GM19452 (cell line): ENCODE results near the gene SIRT7.

Experiments used
- ATAC-seq: cut with Tn5 transposase; IDR thresholded peaks from one replicate; pipeline ENCODE4 v1.9.1; 2021; ENCODE audit not compliant: unreplicated experiment

SIRT7 gene

DNA sequence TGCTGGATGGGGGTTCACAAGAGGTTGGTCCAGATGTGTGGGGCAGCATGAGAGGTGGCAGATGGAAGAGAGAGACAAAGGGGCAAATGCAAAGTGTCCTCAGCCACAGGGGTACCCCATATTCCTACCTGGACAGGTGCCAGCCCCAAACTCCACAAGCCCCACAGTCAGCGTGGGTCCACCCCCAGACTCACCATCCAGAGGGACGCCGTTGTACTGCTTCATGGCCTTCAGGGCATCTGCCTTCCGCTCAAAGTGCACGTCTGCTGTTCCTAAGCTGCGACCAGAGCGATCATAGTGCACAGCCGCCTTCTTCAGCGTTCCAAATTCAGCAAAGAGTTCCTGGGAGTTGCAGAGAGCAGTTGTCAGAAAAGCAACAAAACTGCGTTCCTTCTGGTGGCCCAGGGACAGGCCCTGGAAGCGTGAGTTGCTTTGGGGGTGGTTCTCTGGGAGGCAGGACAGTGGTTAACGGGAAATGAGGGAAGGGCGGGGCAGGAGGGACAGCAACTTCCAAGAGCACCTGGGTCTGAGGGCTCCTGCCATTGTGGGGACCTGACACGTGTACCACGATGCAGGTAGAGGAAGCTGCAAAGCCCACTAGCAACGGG lies 28.9 kb downstream of the SIRT7 start:
- ATAC-seq = no peak

DNA sequence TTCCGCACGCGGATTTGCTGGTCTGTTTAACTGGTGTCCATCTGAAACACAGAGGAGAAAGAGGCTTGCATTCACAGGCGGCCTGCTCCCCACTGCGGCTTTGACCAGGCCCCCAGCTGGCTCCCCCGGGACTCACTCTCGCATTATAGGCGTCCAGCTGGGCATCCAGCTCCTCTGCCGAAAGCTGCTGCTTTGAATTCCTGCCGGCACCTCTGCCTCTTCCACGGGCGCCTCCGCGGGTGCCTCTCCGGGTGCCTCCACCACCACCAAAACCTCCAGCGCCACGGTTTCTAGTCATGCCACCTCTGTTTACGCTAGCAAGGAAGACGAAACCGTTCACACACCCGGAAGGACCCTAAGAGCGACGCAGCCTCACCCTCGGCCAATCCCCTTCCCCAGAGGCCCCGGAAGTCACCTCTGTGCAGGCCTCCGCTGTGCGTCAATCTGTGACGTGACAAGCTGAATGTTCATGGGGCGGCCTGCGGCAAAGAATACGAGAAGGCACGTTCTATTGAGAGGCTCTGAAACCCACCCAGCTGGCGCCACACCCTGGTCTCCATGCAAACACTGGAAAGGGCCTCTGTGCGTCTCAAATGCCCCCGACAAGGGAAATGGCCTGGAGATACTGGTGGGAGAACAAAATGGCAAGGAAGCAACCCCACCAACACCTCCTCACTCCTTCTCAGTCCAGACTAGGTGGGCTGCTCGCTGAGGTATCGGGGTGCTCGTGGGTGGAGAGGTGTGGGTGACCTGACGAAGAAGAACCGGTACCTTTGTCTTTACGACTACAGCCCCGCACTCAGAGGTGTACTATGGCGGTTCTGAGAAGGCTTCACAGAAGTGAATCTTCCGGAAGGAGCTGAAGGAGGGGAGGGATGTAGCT lies 29.6 kb downstream of the SIRT7 start:
- ATAC-seq = no peak

DNA sequence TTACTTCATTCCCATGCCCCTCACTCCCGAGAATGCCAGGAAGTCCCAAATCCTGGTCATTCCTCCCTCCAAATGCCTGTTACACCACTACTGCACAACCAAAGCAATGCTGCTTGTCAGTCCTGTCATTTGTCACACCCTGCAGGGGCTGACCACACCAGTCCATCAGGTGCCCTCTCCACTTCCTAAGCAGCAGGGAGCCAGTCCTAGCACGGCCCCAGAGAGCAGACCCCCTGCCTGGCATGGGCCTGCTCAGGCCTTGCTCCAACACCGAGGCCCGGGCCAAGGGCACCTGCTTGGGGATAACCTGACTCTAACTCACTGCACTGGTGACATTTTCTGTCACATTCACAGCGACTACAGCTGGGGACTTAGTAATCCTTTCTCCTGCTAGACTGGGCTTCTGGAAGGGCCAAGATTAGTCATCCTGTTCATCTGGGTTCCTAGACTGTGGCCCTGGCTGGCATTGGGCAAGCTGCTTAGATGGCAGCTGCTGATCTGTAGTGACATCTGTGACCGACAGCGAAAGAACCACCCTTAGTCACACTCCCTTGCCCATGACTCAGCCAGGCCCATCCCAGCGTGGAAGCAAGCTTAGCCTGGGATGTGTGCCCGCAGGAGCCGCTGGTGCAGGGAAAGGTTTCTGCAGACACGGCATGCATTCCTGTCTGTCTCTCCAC lies 32.0 kb downstream of the SIRT7 start:
- no peak for ATAC-seq

DNA sequence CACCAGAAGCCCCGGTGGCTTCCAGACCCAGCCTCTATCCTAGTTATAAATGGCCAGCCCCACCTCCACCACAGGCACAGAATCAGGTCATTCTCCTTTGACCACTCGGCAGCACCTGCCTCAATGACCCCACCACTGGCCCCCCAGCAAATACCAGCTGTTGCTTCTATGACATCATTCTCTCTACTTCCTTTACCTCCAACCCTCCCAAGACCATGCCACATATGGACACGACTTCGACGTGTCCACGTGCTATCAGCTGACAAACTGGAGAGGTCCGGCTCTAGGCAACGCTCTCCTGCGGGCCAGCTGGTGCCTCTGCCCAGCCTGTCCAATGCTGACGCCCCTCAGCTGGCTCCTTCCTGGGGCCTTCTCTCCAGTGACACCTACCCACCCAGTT lies 32.5 kb downstream of the SIRT7 start:
- ATAC-seq = no peak

DNA sequence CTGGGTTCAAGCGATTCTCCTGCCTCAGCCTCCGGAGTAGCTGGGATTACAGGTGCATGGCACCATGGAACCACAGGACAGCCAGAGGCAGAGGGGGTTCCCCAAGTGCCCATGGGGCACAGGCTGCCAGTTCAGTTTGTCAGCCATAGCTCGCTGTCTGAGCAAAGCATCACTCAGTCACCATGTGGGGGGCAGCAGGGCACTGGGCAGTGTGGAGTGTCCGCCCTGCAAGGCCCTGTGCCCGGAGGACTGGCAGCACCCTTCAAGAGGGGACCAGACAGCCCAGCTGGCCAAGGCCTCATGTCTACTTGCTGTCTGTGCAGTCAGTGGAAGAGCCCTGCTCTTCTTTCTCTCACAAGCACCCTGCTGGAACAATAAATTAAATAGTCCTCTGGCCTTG lies 33.0 kb downstream of the SIRT7 start:
- no peak for ATAC-seq

DNA sequence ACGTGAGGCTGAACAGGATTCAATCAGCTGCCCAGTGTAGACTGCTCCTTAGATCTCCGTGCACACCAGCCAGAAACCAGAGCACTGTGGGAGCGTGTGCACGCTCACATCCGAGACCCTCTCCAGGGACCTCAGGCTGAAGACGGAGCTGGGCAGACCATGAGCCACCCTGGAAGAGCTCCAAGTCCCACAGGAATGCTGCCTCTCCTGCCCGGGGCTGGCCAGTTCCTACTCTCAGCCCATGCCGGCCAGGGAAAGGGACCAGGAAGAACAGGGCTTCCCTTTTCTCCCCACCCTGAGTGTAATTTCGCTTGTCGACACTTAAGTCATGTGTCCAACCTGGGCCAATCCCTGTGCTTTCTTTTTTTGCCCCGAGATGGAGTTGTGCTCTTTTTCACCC lies 33.5 kb downstream of the SIRT7 start:
- ATAC-seq = no peak

DNA sequence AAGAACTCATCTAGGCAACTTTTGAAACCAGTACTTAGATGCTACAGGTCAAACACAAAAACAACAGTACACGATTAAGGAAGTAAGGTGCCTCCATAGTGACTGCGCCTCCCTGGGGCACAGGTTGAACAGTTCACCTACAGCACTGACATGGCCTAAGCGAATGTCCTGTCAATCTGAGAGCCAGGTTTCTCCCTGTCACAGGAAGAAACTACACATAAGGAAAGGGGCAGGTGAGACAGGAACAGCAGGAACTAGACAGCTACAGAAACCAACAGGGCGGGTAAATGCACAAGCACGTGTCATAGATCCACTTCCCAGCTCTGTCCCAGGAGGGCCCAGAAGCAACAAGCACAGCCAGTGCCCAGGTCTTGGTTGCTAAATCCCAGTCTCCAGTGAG lies 38.9 kb downstream of the SIRT7 start:
- no peak for ATAC-seq

DNA sequence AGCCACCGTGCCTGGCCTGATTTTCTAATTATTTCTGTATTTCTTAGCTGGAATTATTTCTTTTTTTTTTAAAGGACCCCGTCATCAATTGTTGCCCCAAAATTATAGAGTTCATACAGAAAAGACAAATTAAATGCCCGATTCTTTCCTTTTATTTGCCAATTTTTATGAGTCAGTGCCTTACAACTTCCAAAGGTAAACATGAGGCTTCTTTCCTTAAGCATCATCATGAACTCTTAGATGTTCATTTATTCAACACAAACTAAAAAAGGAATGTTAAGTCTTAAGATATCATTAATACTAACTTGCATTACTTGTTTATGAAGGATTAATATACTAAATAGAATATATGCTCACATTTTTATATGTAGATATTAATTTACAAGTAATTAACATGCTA lies 39.7 kb downstream of the SIRT7 start:
- no peak for ATAC-seq

DNA sequence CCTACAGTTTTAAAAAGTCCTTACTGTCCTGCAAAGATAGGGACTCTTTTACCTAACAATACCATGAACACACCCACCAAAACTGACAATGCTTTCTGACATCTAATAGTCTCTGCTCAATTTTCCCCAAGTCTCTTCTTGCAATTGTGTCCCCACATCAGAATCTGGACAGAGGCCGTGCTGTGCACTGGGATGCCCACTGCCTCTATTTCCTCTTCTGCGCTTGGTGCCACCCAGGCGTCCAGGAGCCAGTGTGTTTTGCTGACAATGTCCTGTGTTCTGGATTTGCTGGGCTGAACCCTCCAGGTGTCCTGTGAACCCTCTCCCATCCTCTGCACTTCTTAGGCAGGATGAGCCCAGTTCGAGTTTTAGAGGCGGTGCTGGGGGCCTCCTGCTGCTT lies 40.4 kb downstream of the SIRT7 start:
- ATAC-seq = no peak

DNA sequence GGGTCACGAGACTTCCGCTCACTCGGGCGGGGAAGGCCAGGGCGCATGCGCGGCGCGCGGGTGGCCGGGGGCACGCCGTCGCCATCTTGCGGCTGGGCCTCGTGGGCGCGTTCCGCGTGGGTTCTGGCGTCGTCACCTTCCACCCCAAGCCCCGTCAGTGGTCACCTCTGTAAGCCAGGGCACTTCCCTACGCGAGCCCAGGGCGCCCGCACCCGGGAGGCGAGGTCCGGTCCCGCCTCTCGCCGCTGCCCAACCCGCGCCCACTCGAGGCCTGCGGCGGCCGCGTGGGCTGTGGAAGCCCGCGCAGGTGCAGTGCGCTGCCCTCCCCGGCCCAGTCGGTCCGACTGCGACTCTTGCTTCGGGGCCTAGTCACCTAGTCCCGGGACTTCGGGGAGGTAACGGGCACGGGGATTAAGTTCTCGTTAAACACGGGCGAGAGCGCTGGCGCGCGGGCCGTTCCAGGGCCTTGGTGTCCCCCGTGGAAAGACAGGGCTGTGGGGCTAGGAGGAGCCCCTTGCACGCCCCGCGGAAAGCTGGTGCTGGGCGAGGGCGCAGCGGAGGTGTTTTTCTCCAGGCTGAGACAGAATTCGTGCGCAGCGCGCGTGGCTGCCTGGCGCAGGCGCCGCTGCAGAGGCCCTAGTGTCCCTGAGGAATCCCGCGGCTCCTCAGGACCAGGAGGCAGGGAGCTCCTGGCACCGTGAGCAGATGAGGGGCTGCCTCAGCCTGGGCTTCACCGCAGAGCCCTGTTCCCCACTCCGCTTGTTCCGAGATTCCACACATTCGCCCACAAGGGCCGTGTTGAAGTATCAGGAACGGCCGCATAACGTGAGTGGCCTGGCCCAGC lies 46.4 kb downstream of the SIRT7 start:
- peak; percentile 36 for ATAC-seq

DNA sequence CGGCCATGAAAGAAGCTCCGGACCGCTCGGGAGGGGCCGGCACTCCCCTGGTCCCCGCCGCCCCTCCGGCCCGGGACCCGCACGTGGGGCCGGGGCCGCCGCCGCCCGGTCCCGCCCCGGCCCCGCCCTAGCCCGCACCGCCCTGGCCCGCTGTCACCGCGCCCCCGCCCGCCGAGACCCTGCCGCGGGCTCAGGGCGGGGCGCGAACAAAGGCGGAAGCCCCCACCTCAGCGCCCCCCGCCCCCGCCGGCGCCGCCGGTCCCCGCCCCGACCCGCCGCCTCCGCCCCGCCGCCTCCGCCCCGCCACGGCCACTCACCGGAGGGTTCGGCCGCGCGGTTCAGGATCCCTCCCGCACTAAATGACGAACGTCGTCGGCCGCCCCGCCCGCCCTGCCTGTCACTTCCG lies 47.0 kb downstream of the SIRT7 start, which contains the start of gene ARHGDIA:
TSS of gene ARHGDIA (minus strand) at position 357 of the 406 bp plus-strand sequence. CDS start 1,407 bp downstream, outside the sequence.
- peak; percentile 25 for ATAC-seq

DNA sequence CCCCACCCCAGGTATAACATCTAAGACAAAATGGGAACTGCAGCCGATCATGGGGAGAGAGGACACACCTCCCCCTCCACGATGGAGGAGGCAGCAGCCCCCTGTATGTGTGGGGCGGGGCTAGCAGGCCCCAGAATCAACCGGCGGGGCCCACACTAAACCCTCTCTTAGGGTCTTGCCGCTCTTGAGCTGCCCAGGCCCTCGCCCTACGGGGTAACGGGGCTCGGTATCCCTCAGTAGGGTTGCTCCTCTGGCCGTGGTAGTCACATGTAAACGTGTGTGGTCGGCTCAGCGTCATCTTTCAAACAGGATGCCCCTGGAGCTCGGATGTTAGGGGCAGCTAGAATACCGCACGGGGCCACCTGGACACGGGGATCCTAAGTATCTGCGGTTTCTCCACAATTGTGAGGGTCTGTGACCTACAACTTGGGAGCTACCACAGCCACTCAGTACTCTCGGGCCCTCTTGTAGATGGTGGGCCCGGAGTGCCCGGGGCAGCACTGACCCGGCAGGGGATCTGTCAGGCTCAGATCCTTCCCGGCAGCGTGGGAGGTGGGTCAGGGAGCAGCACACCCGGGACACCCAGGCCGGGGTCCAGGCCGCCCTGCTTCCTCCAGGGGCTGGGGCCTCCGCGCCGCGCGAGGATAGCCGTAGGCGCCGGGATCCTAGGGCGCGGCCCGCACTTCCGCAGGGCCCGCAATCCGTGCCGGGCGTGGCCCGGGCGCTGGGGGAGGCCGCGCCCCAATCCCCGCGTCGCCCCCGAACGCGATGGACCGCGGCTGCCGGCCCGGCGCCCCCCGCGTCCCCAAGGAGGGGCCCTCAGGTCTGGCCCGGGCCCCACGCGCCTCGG lies 47.6 kb downstream of the SIRT7 start:
- ATAC-seq = peak; percentile 20

DNA sequence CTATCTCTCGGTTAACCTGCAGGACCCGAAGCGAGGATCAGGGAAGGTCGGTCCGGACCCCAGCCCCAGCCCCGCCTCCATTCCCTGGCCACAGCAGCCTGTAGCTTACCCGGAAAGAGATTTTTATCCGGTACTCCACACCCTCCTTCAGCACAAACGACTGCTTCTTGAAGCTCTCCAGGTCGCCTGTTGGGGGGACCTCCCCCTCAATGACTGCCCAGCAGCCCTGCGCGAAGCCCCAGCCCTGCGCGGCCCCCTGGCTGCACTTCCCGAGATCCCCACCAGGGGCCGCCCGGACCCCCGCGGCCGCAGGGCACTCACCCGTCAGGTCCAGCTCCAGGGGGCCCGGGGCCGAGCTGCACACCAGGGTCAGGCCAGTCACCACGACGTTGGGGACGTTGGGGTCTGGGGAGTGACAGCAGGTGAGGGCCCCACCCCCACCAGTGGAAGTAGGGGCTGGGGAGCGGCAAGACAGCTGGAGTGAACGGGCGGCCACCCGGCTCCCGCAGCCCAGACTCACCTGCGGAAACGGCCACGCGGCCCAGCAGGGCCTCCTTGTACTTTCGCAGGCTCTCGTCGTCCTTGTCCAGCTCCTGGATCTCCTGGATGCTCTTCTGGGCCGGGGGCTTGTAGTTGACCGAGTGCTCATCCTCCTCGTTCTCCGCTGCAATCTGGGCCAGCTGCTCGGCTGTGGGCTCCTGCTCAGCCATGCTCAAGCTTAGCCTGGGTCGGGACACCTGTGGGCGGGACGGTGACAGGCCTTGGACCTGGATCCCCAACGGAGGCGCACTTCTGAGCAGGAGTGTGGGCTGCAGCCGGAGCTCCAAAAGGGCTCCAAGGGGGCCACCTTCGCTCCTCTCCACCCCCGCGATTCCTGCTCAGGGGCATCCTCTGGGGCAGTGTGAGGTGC lies 48.5 kb downstream of the SIRT7 start:
- no peak for ATAC-seq

DNA sequence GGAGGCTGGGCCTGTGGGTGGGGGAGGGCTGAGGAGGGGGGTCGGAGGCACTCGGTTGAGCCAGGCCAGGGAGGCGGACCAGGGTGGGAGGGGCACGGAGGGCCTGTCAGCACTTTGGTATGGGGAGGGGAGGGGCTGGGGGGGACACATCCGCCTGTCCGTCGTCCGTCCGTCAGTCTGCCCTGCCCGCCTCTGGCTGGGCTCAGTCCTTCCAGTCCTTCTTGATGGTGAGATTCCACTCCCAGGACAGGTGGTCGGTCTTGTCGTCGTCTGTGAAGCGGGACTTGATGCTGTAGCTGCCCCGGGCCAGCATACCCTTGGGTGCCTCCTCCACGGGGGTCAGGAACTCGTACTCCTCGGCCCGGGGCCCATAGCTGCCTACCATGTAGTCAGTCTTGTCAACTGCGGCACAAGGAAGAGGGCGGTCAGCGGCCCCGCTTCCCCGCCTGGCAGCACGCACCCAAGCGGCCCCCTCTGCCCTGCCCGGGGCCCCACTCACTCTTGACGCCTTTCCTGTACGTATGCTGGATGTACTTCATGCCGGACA lies 49.2 kb downstream of the SIRT7 start:
- ATAC-seq = no peak

DNA sequence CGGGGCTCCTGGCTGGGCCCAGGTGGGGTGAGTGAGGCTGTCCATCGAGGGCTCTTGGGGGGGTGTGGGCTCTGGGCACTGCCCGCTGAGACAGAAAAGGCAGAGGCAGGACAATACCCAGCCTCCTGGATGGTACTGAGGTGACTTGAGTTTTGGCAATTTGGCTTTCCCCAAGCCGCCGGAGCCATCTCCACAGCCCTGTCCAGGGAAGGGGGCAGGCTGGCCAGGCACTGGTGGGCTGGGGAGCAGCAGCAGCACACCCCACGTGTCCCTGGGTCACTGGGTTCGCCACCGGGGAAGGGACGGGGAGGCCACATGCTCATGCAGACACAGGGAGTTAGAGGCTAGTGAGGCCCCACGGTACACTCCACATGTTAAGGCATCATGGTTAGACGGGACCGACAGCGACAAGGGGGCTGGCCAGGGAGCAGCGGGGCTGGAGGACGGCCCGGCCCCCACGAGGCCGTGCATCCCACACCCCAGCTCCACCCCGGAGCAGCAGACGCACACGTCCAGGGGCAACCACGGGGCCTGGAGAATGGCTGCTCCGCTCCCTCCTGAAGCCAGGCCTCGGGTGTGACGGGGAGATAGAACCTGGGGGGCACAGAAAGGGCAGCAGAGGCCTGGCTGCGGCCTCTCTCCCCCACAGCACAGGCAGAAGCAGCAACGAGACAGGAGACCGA lies 49.8 kb downstream of the SIRT7 start:
- no peak for ATAC-seq

DNA sequence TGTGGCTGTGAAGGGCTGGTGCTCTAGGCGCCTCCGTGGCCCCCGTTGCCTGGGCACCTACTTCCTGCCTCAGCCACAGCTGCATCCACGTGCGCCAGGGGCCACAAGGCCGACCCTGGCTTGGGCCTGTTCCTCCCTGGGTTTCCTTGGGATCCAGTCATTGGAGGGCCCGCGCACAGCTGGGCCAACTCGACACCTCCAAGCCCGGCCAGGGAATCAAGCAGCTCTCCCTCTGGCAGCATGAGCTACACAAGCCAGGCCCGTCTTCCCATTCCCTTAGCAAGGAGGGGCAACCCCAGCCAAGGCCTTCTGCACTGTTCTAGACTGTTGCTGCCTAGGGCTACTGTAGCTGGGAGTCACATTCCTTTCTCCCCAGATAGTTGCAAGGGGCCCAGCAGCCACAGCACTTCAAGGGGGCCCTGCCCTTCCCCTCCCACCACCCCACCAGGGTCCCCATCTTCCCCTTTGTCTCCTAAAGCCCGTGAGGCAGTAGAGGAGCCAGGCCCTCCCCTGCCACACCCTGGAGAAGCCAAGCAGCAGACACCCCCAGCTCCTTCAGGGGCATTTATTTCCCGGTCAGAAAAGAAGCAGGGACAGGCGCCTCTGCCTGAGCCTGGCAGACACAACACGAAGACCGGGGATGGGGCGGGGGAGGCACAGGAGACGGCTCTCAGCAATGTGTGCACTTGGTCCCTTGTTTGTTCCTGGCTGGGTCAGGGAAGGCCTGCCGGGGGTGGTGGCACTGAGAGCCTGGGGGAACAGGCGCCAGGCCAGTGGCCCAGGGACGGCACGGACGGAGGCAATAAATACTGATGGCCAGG lies 50.6 kb downstream of the SIRT7 start:
- ATAC-seq = no peak

DNA sequence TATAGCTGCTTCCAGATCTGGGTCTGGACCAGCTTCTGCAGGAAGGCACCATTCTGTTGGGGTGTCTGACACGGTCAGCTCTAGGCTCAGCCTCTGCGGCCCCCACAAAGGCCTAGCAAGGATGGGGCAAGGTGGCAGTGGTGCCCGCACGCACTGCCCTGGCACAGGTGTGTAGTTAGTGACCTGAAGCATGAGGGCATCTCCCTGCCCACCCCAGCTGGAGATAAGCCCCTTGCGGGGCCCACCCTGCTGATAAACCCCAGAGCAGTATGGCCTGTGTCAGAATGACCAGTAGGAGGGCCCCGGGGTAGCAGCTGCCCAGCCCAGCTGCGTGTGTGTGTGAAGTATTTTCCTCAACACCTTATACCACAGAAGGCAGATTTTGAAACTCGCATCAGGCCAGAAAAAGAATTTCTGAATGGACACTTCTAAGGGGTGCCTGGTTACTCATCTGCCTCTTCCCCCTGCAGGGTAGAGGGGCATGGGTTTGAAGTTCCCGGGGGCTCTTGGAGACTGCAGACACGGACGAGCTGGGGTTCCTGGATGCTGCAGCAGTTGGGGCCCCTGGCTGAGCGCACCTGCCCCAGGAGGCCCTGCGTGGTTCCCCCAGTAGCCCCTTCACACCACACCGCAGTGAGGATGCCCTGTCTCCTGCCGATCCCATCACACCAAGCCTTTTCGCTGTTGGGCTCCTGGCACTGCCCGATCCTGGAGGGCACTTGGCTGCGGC lies 51.4 kb downstream of the SIRT7 start:
- ATAC-seq = no peak
